Fibroblast of skin of right quadriceps (primary cell): Measurements from ENCODE around the gene KLC1.

Experiments
- DNase-seq: peaks from one replicate; pipeline ENCODE4 v3.0.0-alpha.2; 2013

The KLC1 gene

GRCh38 chr14:103738166-103738565 lies 109.2 kb downstream of the KLC1 start:
- DNase-seq, result peak; percentile 63

GRCh38 chr14:103738701-103739451 lies 109.9 kb downstream of the KLC1 start:
- DNase-seq, result no peak

GRCh38 chr14:103739466-103739792 lies 110.4 kb downstream of the KLC1 start:
- no peak for DNase-seq

GRCh38 chr14:103739793-103740501 lies 110.9 kb downstream of the KLC1 start:
- no peak for DNase-seq

GRCh38 chr14:103740991-103741689 lies 112.1 kb downstream of the KLC1 start:
- peak; percentile 55 for DNase-seq

GRCh38 chr14:103741876-103742275 lies 112.9 kb downstream of the KLC1 start:
- no peak for DNase-seq

- DNase-seq, result no peak
Observed at GRCh38 chr14:103742499-103743255, 113.7 kb downstream of the KLC1 start.

GRCh38 chr14:103743691-103744090 lies 114.7 kb downstream of the KLC1 start:
- no peak for DNase-seq

- no peak for DNase-seq
Observed at GRCh38 chr14:103744621-103745395, 115.8 kb downstream of the KLC1 start.

- no peak for DNase-seq
Observed at GRCh38 chr14:103745424-103745823, 116.4 kb downstream of the KLC1 start.

GRCh38 chr14:103746701-103747100 lies 117.7 kb downstream of the KLC1 start:
- DNase-seq, result peak; percentile 39

GRCh38 chr14:103748534-103748857 lies 119.5 kb downstream of the KLC1 start:
- no peak for DNase-seq

GRCh38 chr14:103749452-103749851 lies 120.4 kb downstream of the KLC1 start:
- peak; percentile 21 for DNase-seq

GRCh38 chr14:103749860-103750259 lies 120.8 kb downstream of the KLC1 start:
- DNase-seq, result no peak
